Body of pancreas (tissue), 4 donors: ENCODE results near the gene CHN1. TPM values are rescaled to one million over a fixed set of nuclear protein-coding genes. Genes with fewer than 3 reads are reported as not detected.

ENCODE experiments used
- ATAC-seq: fragments of 150-250 bp; one replicate; pipeline ENCODE4 v1.9.1; 2016
- DNase-seq, 4 donors: peaks; one replicate each; pipeline ENCODE4 v3.0.0-alpha.2; 2019
- H3K27ac ChIP-seq, 4 donors: fragments of 200-600 bp; sonication (generic); 1 replicate in 3 of 4; 2 replicates in 1 of 4; pipeline versions ENCODE4 v1.5.1 to v1.6.1; 2016 to 2019; ENCODE audit warnings: mild to moderate bottlenecking in 1 of 4, mixed read lengths in 1 of 4, moderate library complexity in 1 of 4
- H3K27me3 ChIP-seq, 2 donors: fragments of 200-600 bp; sonication (generic); one replicate each; pipeline ENCODE4 v1.6.0; 2016; ENCODE audit warnings: mild to moderate bottlenecking in 1 of 2
- H3K36me3 ChIP-seq, 2 donors: fragments of 200-600 bp; sonication (generic); replicated peaks in 1 of 2; 2 replicates each; pipeline ENCODE4 v1.5.1; 2016; ENCODE audit warnings: low read depth in 2 of 2; ENCODE audit not compliant: insufficient read depth in 1 of 2
- H3K4me1 ChIP-seq: fragments of 200-600 bp; sonication (generic); one replicate; pipeline ENCODE4 v1.6.0; 2016
- H3K4me3 ChIP-seq, 2 donors: fragments of 200-600 bp; sonication (generic); 1 replicate in 1 of 2; 2 replicates in 1 of 2; pipeline ENCODE4 v1.5.1; 2016 to 2019
- H3K9me3 ChIP-seq, 3 donors: fragments of 200-600 bp; sonication (generic); 1 replicate in 2 of 3; 2 replicates in 1 of 3; pipeline ENCODE4 v1.5.1; 2016
- POLR2A ChIP-seq, 3 donors: fragments of 450-650 bp; IDR thresholded peaks; one replicate each; pipeline ENCODE4 v1.6.1; 2016; ENCODE audit warnings: antibody characterized with exemption in 3 of 3, mild to moderate bottlenecking in 2 of 3
- WGBS, 2 donors: methylation state at CpG; one replicate each; pipeline ENCODE4 v1.1.5; 2017; 5-methylcytosine and 5-hydroxymethylcytosine counted together
- intact Hi-C: fragments of 100-400 bp; cut with DNase I; formaldehyde crosslinking; loops from one replicate; pipeline ENCODE4 v1.15.1; 2023
- total RNA-seq, 2 donors: library from RNA; depleted of rRNA; stranded (reverse); fragments of >200 nt; gene quantifications; one replicate each; pipeline ENCODE4 v1.1.0, GENCODE V29; 2016
- TF ChIP-seq, protein P1 (sequence below), 7 experiments: fragments of 450-650 bp in 4 of 7; fragments of 200-600 bp in 3 of 7; sonication (generic) in 3 of 7; IDR thresholded peaks; one replicate each; pipeline ENCODE4 v1.5.1; 2016 to 2019; ENCODE audit warnings: antibody characterized with exemption in 7 of 7

The CHN1 gene
- total RNA-seq, 2 donors from 2014 or later, result 2.9 to 11.9 TPM

DNA sequence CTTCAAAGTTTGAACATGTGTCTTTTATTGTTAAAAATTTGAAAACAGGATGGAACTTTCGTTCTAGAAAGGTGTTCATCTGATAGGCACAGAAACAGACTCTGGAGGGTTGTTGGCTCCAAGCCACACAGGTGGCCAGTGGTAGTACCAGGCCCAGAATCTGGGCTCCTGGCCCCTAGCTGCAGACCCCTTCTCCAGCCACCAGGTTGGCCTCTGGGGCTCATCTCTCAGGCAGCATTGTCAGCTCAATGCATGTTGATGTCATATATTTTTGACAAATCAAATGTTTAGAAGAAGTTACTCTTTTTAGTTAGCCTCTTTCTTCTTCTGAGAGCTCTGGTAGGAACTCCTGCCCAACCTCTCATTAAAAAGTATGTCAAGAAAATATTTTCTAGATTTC, 206.4 kb downstream of the CHN1 start:
- TF ChIP-seq POLR2A (IDR thresholded peaks at IDR 0.05), result no peak
- TF ChIP-seq, protein P1, sequence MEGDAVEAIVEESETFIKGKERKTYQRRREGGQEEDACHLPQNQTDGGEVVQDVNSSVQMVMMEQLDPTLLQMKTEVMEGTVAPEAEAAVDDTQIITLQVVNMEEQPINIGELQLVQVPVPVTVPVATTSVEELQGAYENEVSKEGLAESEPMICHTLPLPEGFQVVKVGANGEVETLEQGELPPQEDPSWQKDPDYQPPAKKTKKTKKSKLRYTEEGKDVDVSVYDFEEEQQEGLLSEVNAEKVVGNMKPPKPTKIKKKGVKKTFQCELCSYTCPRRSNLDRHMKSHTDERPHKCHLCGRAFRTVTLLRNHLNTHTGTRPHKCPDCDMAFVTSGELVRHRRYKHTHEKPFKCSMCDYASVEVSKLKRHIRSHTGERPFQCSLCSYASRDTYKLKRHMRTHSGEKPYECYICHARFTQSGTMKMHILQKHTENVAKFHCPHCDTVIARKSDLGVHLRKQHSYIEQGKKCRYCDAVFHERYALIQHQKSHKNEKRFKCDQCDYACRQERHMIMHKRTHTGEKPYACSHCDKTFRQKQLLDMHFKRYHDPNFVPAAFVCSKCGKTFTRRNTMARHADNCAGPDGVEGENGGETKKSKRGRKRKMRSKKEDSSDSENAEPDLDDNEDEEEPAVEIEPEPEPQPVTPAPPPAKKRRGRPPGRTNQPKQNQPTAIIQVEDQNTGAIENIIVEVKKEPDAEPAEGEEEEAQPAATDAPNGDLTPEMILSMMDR (IDR thresholded peaks at IDR 0.05), result no peak
- no peak overlapping the region for H3K27ac ChIP-seq
- DNase-seq, result no peak
- WGBS, 2 donors, result 86 to 87% methylated on average over 1 of the region's 1 CpG
- no peaks in the 10 kb centered on the region for H3K27me3 ChIP-seq
- no peak overlapping the region for H3K4me3 ChIP-seq
- no peaks in the 10 kb centered on the region for H3K4me1 ChIP-seq
- H3K36me3 ChIP-seq, result no peaks in the 10 kb centered on the region
- no peak for ATAC-seq
- no peaks in the 10 kb centered on the region for H3K9me3 ChIP-seq
- intact Hi-C loops, result no loop called here

DNA sequence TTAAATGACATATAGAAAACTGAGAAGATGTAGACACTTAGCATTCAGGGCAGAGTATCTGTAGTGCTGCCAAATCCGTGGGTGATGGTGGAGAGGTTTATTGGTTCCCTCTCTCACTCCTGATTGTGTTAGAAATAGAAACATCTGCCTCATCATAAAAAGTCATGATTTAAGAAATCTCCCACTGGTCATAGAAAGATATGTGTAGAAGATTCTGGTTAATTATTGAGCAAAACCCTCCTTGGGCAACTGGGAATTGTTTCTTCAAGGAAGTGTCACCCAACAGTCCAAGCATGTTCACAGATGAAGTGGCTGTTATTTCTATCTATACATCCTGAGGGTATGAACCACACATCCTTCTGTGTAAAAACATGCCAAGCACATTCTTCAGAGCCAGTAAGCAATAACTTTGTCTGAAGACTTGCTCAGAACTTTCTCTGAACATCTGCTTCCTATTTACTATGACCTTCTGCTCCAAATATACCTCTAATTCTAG, 207.4 kb downstream of the CHN1 start:
- intact Hi-C loops, result no loop called here

DNA sequence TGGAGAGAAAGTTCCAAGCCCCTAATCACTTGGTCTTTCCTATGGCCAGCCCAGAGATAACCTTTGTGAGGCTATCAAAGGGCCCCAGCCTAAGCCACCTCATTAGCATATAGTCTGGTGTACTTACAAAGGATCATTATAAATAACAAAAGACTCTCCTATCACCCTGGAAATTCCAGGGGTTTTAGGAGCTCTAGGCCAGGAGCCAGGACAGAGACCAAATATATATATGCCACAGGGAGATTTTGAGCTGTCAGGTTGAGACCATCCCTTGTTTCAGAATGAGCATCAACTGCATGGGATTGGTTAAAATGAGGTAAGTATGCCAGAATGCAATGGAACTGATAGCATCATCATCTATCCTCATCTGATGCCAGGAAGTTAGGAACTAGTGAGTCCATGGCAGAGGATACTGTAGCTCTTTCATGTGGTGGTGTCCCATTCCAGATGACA, 208.8 kb downstream of the CHN1 start:
- no peak for ATAC-seq
- no peak for TF ChIP-seq POLR2A (IDR thresholded peaks at IDR 0.05)
- TF ChIP-seq, protein P1 (IDR thresholded peaks at IDR 0.05), result no peak
- H3K27ac ChIP-seq, result no peak overlapping the region

More for the DNA sequence above, 207.4 kb downstream of the CHN1 start:
- ATAC-seq (no peak), DNase-seq (no peak)
- Histone ChIP-seq H3K36me3 (no peaks in the 10 kb centered on the region), H3K4me3 (no peak overlapping the region), H3K27me3 (no peaks in the 10 kb centered on the region), H3K4me1 (peaks cover 2% of the 10 kb centered on the region), H3K27ac (no peak overlapping the region), H3K9me3 (no peaks in the 10 kb centered on the region)
- no peak for TF ChIP-seq POLR2A (IDR thresholded peaks at IDR 0.05)
- TF ChIP-seq, protein P1 (IDR thresholded peaks at IDR 0.05), result no peak
- 65 to 86% methylated on average over 1 of the region's 1 CpG for WGBS, 2 donors

DNA sequence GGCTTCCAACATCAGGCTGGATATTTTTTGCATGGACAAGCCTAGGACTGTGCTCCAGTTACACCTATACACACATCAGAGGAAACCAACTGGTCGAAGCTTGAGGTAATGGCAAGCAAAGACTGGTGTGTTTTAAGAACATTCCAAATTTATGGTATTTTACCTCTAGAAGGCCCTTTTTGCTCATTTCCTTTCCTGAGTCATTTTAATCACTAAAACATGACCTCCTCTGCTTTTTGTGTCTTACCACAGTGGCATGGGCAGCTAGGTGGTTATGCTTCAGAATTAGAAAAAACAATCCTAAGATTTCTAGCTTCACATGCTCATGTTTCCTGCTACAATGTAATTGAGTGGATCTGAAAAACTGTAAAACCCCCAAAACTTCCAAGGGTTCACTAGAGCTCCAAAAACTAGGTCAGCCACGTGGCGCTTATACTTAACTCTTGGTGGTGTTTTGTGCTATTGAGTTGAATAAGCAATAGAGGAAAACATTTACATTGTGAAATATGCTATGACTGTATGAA, 210.3 kb downstream of the CHN1 start:
- intact Hi-C loops, result no loop called here
- no peaks in the 10 kb centered on the region for H3K27me3 ChIP-seq
- no peaks in the 10 kb centered on the region for H3K36me3 ChIP-seq
- H3K27ac ChIP-seq, result no peak overlapping the region
- H3K4me1 ChIP-seq, result peaks cover 7% of the 10 kb centered on the region
- H3K4me3 ChIP-seq, result no peak overlapping the region
- TF ChIP-seq, protein P1 (IDR thresholded peaks at IDR 0.05), result no peak
- no peak for TF ChIP-seq POLR2A (IDR thresholded peaks at IDR 0.05)
- 81 to 82% methylated on average over 3 of the region's 3 CpGs for WGBS, 2 donors
- DNase-seq (no peak), ATAC-seq (no peak)
- H3K9me3 ChIP-seq, result no peaks in the 10 kb centered on the region

More for the DNA sequence above, 208.8 kb downstream of the CHN1 start:
- no peaks in the 10 kb centered on the region for H3K9me3 ChIP-seq
- no peak for DNase-seq
- no peaks in the 10 kb centered on the region for H3K27me3 ChIP-seq
- H3K4me3 ChIP-seq, result no peak overlapping the region
- intact Hi-C loops, result no loop called here
- no peaks in the 10 kb centered on the region for H3K36me3 ChIP-seq
- peaks cover 7% of the 10 kb centered on the region for H3K4me1 ChIP-seq
